Activated T-helper 17 cell treated with anti-CD3 and anti-CD28 coated beads, Interleukin-2, amount 50 U/mL, for 72 hours (primary cell): Measurements from ENCODE around the gene ANP32B. TPM values are rescaled to one million over a fixed set of nuclear protein-coding genes. Genes with fewer than 3 reads are reported as not detected.

Experiments used
- ATAC-seq: fragments of 150-1000 bp; cut with Tn5 transposase; replicated peaks from 2 replicates; pipeline ENCODE4 v1.10.0; 2021; ENCODE audit warnings: mild to moderate bottlenecking, moderate library complexity
- H3K27ac Mint-ChIP-seq: one replicate; pipeline ENCODE4 v1.8.0; 2022; ENCODE audit warnings: mixed read lengths
- H3K27me3 Mint-ChIP-seq: one replicate; pipeline ENCODE4 v1.8.0; 2022; ENCODE audit warnings: mixed read lengths
- H3K36me3 Mint-ChIP-seq: one replicate; pipeline ENCODE4 v1.8.0; 2022; ENCODE audit warnings: low read depth, mild to moderate bottlenecking, mixed read lengths
- H3K4me1 Mint-ChIP-seq: one replicate; pipeline ENCODE4 v1.8.0; 2022; ENCODE audit warnings: mixed read lengths
- H3K4me3 Mint-ChIP-seq: one replicate; pipeline ENCODE4 v1.8.0; 2022; ENCODE audit warnings: mild to moderate bottlenecking, mixed read lengths
- H3K9me3 Mint-ChIP-seq: one replicate; pipeline ENCODE4 v1.8.0; 2022; ENCODE audit warnings: mixed read lengths
- total RNA-seq, 2 donors: library from RNA; stranded (reverse); gene quantifications; one replicate each; pipeline ENCODE4 v1.2.3, GENCODE V29; 2022

ANP32B gene
- total RNA-seq, 2 donors from 2014 or later: 182 to 257 TPM

DNA sequence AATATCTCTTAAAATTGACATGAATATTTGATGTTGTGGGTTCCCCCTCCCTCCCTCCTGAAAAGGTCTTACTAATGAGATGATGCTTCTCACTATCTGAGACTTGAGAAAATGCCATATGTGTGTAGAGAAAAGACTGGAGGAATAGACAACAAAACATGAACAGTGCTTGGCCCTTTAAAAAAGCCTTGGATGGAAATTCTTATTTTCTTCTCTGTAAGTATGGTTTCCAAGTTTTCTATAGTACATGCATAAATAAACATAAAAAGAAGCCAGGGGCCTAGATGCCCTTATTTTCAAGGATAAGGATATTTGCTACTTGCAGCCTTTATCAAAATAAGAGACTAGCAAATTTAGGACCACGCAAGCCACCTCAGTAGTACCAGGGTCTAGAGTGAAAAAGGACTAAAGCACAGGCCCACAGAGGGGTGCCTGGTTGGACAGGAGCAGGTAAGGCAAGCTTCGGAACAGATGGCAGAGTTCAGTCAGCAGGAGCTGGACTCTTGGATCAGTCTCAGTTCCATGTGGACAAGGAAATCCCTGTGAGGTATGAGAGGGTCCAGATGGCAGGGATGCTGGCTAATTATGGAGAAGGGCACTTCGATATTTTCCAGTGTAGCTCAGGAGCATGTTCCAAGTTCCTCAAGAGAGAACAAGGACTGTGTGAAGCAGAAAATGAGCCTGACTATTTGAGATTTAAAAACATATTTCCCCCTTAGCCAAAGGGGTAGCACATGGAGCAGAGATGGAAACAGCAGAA, 4.6 kb upstream of the ANP32B start:
- Mint-ChIP-seq H3K27me3 (peaks cover 4% of the 10 kb centered on the region), H3K4me3 (no peak overlapping the region), H3K4me1 (peaks cover 8% of the 10 kb centered on the region), H3K36me3 (no peaks in the 10 kb centered on the region), H3K27ac (no peak overlapping the region), H3K9me3 (peaks cover 4% of the 10 kb centered on the region)
- ATAC-seq: no peak

DNA sequence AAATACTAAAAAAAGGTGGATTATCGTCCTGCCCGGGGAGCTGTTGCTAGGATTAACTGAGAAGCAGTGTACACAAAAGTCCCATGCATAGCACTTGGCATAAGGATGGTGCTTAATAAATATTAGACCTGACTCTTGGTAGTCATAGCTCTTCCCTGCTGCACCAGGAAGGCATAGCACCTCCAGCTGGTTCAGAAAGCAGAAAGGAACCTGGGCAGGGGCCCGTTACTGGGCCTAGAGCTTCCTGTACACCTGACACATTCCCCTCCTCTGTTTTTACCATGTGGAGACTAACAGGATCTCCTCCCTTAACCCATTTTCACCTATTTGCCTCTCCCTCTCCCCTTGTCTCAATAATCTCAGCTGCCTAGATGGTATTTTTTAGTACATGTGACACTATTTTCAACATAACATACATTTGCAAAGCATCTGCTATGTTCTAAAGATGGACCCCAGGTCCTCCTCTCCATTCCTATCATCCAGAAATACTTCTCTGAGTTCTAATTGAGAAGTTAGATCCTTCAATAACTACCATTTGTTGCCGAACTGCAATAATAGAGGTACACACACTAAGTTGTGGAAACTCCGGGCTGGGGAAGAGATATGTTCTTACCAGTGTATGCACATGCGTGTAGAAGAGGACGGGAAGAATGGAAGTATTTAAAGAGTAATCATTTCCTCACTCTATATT, 3.2 kb upstream of the ANP32B start:
- no peaks in the 10 kb centered on the region for H3K36me3 Mint-ChIP-seq
- peaks cover 4% of the 10 kb centered on the region for H3K27me3 Mint-ChIP-seq
- H3K4me3 Mint-ChIP-seq: no peak overlapping the region
- peaks cover 8% of the 10 kb centered on the region for H3K4me1 Mint-ChIP-seq
- no peak for ATAC-seq
- peaks cover 4% of the 10 kb centered on the region for H3K9me3 Mint-ChIP-seq
- no peak overlapping the region for H3K27ac Mint-ChIP-seq

DNA sequence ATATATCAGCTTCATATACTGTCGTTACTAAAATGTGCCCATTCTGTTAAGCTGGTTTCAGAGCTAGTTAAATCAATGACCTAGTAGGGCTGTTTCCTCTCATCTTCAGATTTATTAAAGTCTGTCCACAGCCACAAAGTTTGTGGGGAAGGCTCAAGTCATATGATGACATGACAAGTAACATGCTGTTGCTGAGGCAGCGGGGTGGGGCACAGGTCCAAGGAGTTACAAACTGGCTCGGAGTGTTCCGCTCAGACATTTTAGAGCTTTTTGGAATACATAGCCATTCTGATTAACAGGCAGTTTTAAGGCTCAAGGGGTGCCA, 2.7 kb upstream of the ANP32B start:
- ATAC-seq: no peak
- no peak overlapping the region for H3K4me3 Mint-ChIP-seq
- no peaks in the 10 kb centered on the region for H3K27me3 Mint-ChIP-seq
- H3K9me3 Mint-ChIP-seq: no peaks in the 10 kb centered on the region
- H3K36me3 Mint-ChIP-seq: peaks cover 4% of the 10 kb centered on the region
- H3K4me1 Mint-ChIP-seq: peaks cover 4% of the 10 kb centered on the region
- no peak overlapping the region for H3K27ac Mint-ChIP-seq

DNA sequence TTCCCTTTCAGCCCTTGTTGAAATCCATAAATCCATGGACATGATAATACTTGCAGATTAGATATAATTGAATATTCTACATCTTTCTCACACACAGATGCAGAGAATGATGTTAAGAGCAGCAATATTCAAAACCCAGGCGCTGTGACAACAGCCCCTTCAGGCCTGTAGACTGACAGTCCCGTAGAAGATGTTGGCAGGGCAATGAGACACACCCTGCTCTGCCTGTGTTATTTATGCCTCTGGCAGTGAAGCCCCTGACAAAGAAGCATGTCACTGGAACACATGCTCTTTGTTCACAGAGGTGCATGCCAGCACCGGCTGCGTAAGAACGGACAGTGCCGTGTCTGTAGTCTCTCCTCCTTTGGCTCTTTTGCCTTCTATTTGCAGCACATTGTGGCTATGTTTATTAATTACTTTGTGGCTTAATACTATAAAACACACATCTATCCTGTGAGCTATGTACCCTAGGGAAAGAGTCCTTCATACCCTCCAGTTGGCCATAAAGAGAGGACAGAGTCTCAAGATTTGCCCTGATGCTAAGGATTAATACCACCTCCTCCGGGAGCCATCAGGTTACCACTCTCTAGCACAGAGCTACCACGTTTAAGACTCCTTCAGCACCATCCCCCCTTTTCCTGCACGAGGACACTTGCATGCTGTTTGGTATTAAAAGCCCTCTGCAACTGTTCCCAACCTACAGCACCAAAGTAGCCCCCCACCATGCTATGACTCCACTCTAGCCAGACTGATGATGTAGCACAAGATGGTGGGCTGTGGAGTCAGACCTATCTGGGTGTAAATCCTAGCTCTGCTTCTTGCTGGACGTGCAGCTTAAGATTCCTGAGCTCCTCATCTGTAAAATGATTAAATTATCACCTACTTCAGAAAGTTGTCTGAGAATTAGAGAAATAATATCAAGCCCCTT, 2.0 kb upstream of the ANP32B start:
- Mint-ChIP-seq H3K9me3 (no peaks in the 10 kb centered on the region), H3K36me3 (peaks cover 11% of the 10 kb centered on the region), H3K4me1 (peaks cover 8% of the 10 kb centered on the region), H3K4me3 (peak overlapping the region; percentile 73), H3K27me3 (no peaks in the 10 kb centered on the region), H3K27ac (no peak overlapping the region)
- ATAC-seq: no peak

DNA sequence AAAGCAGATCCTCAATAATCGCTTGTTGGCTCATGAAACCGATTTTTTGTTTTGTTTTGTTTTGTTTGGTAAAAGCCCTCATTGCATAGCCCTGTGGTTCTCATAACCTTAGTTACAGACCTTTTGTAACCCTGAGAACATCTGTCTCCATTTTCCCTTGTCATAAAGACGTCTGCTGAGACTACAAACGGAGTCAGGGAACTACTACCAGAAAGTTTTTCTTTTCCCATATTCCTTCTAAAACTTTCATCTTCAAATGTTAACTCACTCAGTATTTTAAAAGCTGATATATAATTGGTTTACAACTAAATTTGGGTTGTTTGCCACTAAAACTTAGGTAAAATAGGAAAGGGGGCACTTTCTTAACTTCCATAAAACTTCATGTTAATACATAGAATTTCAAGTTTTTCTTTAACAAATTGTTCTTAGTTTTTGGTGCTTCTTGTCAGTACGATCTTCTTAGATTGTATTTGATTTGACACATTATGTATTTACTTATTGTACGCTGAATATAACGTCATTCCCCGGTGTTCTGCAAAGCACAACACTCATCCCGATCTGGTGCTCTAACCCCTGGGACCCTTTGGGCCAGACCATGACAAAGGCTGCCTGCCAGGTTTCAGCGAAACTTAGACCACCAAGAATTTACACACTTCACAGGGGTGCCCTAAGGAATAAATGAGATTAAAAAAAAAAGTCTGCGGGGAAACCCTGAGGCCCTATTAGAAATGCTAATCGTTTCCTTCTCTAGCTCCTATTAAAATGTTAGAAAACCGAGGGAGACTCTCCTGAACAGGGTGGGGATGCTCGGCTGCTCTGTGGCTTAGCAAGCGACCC, 1.1 kb upstream of the ANP32B start:
- ATAC-seq: no peak
- Mint-ChIP-seq H3K4me3 (peak overlapping the region; percentile 73), H3K27me3 (no peaks in the 10 kb centered on the region), H3K9me3 (no peaks in the 10 kb centered on the region), H3K27ac (peak overlapping the region; percentile 82), H3K36me3 (peaks cover 18% of the 10 kb centered on the region), H3K4me1 (peaks cover 15% of the 10 kb centered on the region)

DNA sequence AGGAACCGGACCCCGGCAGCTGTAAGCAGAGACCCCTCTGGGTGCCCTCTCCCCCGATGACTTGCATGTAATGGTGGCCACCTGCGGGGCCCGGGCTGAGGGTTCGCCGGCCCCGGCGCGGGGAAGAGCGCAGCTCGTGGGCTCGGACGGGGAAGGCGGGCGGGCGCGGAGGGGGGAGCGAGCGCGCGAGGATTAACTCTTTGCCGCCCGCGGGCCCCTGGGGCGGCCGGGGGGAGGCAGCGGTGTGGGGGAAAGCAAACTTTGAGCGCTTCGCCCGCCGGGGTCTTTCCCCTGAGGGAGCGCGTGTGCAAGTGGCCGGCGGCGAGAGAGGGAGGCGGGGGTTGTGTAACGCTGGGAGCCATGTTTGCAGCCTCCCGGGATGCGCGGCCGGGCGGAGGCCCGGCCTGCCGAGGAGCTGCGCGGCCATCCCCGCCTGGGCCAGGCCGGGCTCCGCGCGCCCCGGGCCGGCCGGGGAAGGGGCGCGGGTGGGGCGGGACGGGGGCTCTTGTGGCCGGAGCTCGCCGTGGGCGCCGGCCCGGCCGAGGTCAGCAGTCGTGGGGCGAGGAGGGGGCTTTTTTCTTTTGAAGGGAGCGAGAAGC, 547 bp downstream of the ANP32B start:
- Mint-ChIP-seq H3K9me3 (no peaks in the 10 kb centered on the region), H3K4me1 (peaks cover 27% of the 10 kb centered on the region), H3K36me3 (peaks cover 26% of the 10 kb centered on the region), H3K4me3 (peak overlapping the region; percentile 73), H3K27ac (no peak overlapping the region), H3K27me3 (no peaks in the 10 kb centered on the region)
- ATAC-seq: peak; percentile 13

DNA sequence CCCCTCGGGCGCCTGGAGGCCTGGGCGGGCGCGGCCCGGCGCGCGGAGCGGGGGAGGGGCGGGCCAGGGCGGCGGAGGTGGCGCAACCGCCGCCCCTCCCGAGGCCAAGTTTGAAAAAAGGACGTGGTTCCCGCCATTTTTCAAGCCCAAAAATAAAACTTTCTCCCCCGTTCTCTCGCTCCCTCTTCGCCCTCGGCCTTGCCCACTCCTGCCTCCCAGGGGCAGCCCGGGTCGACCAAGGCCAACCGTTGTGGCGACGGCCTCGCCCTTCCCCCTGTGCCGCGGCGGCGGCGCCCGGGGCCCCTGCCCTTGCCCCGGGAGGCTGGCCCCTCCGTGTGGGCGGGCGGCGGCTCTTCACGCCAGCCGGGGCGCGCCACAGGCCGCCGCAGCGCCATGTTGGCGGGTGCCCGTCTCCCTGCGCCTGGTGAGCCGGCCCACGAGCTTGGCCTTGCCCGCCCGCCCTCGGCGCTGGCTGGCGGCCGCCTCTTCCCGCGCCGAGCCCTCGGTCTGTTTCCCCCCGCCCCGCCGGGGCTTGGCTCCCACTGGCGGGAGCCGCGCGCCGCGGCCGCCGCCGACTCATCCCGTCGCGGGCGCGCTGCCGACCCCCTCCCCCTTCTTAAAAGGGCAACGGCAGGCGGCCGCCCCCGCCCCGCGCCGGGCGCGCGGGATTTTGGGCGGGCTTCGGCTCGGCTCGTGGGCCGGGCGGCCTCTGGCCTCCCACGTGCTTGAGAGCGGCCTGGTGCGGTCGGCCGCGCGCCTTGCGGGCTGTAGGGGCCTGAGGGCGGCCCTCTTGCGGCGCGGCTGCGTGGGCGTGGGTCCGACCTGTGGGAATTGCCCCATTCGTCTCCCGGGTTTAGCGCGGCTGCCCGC, 1.3 kb downstream of the ANP32B start:
- Mint-ChIP-seq H3K27me3 (no peaks in the 10 kb centered on the region), H3K9me3 (no peaks in the 10 kb centered on the region), H3K4me3 (no peak overlapping the region), H3K36me3 (peaks cover 26% of the 10 kb centered on the region), H3K27ac (no peak overlapping the region), H3K4me1 (peaks cover 34% of the 10 kb centered on the region)
- ATAC-seq: peak; percentile 41

DNA sequence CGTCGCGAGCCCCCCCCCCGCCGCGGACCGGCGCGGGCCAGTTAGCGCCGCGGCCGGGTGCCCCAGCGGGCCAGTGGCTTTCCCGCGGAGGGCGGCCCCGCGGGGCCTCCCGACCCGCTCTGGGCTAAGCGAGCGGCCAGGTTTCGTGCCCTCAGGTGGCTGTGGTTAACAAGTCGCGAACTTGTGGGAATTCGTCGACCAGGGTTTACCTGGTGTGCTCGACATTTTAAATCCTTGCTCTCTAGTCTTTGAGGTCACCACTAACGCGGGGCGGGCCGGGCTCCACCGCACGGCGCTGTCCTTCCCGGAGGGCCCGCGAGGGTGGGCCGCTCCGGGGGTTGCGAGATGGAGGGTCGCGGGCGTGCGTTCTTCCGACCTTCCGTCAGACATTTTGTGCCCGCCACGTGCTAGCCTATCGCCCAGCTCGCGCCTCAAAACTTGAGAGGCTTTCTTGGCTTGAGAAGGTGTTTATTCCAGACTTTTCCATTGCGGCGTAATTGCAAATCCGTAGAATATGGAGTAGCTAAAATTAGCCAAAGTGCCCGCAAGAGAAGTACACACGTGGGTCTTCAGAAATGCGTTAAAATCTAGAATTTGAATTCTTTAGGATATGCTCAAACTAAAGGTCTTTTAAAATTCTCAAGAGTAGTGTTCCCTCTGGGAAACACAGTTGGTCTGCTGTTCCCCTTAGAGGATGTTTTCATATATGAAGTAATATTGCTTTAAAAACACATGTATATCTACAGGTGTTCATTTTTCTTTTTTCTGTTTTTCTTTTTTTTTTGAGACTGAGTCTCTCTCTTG, 2.1 kb downstream of the ANP32B start:
- H3K4me3 Mint-ChIP-seq: peak overlapping the region; percentile 79
- no peaks in the 10 kb centered on the region for H3K27me3 Mint-ChIP-seq
- no peaks in the 10 kb centered on the region for H3K9me3 Mint-ChIP-seq
- peaks cover 42% of the 10 kb centered on the region for H3K4me1 Mint-ChIP-seq
- ATAC-seq: peak; percentile 2
- peaks cover 26% of the 10 kb centered on the region for H3K36me3 Mint-ChIP-seq
- H3K27ac Mint-ChIP-seq: peak overlapping the region; percentile 95

DNA sequence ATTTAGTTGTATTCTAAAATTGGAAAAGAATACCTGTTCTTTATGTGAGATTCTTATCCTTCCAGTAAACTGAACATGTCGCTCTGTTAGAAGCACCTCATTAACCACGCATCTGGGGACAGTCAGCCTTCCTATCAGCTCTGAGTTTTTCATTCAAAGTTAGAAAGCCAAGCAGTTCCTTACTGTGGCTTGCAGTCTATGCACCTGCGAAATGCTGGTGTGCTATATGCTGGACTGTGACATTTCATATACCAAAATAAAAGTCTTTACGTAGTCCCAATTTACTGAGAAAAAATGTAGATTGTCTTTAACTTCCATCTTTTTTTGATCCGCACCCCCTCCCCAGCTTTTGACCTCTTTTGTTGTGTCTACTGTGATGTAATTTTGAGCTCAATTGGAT, 4.3 kb downstream of the ANP32B start:
- Mint-ChIP-seq H3K4me3 (peak overlapping the region; percentile 79), H3K36me3 (peaks cover 38% of the 10 kb centered on the region), H3K27me3 (no peaks in the 10 kb centered on the region), H3K4me1 (peaks cover 55% of the 10 kb centered on the region), H3K9me3 (no peaks in the 10 kb centered on the region), H3K27ac (peak overlapping the region; percentile 95)
- no peak for ATAC-seq

DNA sequence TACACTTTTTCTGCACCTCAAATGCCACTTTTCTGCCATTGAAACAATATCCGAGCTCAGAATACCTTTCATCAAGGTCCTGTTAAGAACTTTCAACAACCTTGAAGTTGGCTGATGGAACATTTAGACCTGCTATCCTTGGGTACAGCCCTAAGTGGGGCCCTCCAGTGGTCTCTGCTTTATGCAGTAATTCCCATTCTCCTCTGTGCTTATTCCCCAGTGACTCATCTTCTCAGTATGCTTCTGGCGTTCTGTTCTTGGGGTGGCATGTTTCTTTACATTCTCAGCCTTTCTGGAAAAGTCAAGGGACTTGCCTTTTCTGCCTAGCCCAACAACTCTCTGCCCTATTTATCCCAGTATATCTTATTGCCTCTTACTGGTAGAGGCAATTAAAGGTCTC, 7.1 kb downstream of the ANP32B start:
- H3K4me3 Mint-ChIP-seq: peak overlapping the region; percentile 79
- H3K27ac Mint-ChIP-seq: peak overlapping the region; percentile 71
- H3K27me3 Mint-ChIP-seq: no peaks in the 10 kb centered on the region
- peaks cover 72% of the 10 kb centered on the region for H3K4me1 Mint-ChIP-seq
- no peaks in the 10 kb centered on the region for H3K9me3 Mint-ChIP-seq
- ATAC-seq: peak; percentile 25
- H3K36me3 Mint-ChIP-seq: peaks cover 63% of the 10 kb centered on the region

DNA sequence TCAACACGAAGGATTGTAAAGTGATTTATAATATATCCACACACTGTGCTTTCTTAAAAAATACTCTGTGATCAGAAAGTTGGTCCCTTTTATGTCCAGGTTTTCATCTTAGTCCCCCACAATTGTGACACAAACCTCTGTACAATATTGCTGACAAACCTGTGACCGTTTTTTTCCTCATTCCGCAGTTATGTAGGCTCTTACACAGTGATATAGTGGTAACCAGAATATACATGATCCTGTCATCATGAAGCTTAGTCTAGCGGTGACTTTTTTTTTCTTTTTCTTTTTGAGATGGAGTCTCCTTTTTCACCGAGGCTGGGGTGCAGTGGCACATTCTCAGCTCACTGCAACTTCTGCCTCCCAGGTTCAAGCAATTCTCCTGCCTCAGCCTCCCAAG, 8.7 kb downstream of the ANP32B start:
- peaks cover 63% of the 10 kb centered on the region for H3K36me3 Mint-ChIP-seq
- no peaks in the 10 kb centered on the region for H3K27me3 Mint-ChIP-seq
- peak overlapping the region; percentile 41 for H3K4me3 Mint-ChIP-seq
- H3K27ac Mint-ChIP-seq: peak overlapping the region; percentile 66
- H3K9me3 Mint-ChIP-seq: no peaks in the 10 kb centered on the region
- peak; percentile 47 for ATAC-seq
- peaks cover 64% of the 10 kb centered on the region for H3K4me1 Mint-ChIP-seq

DNA sequence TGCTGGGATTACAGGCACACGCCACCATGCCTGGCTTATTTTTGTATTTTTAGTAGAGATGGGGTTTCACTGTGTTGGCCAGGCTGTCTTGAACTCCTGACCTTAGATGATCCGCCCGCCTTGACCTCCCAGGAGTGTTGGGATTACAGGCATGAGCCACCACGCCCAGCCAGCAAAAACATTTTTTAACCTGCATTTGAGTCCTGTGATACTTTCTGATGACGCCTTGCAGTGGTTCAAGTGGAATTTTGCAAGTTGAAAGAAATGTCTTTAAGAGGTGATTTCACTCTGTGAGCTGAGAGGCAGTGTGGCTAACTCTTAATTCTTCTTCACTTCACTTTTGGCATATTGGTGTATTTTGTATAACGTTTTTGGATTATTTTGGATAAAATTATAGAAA, 9.1 kb downstream of the ANP32B start:
- H3K27me3 Mint-ChIP-seq: no peaks in the 10 kb centered on the region
- no peaks in the 10 kb centered on the region for H3K9me3 Mint-ChIP-seq
- ATAC-seq: no peak
- peak overlapping the region; percentile 41 for H3K4me3 Mint-ChIP-seq
- peak overlapping the region; percentile 66 for H3K27ac Mint-ChIP-seq
- peaks cover 63% of the 10 kb centered on the region for H3K4me1 Mint-ChIP-seq
- peaks cover 67% of the 10 kb centered on the region for H3K36me3 Mint-ChIP-seq
